H1 (cell line): ENCODE measurements around the gene SUSD5. TPM values are rescaled to one million over a fixed set of nuclear protein-coding genes. Genes with fewer than 3 reads are reported as not detected.

Source experiments
- SUZ12 ChIP-seq: fragments of 200-600 bp; sonication (generic); IDR thresholded peaks from 2 replicates; pipeline ENCODE4 v1.6.1; 2012; ENCODE audit warnings: mild to moderate bottlenecking, inconsistent platforms, low read length, moderate library complexity, mixed read lengths
- ZNF274 ChIP-seq: IDR thresholded peaks from 2 replicates; pipeline ENCODE4 v1.7.0; 2012; ENCODE audit warnings: low read length, borderline replicate concordance; ENCODE audit errors: extremely low read depth
- polyA plus RNA-seq, 7 experiments: library from polyadenylated mRNA; depleted of rRNA in 3 of 7; stranded (reverse) in 5 of 7; unstranded in 2 of 7; fragments of >200 nt in 5 of 7; fragments of 200-250 nt in 2 of 7; gene quantifications; 1 replicate in 5 of 7; 2 replicates in 1 of 7; 4 replicates in 1 of 7; pipeline versions ENCODE4 v1.2.1 to v1.2.3, GENCODE V29; 2011 to 2013; ENCODE audit warnings: missing spikeins in 2 of 7, mixed read lengths in 2 of 7
- total RNA-seq: library from RNA; stranded (reverse); fragmentation: NEBNext Ultra II Directional; extraction: Animal tissue kit (Norgen Biotek cat#: 25700); gene quantifications from 2 replicates; pipeline ENCODE4 v1.2.1, GENCODE V29; 2021

The SUSD5 gene
- total and polyA plus RNA-seq, 2 of the 8 experiments (the other 6 are each of a cell fraction or from before 2014, with no cell fraction given) = 0.92 to 3.3 TPM

- no peak for TF ChIP-seq ZNF274
- no peak for TF ChIP-seq SUZ12
Observed at GRCh38 chr3:33145901-33146580, 72.6 kb downstream of the SUSD5 start (continued).
